HG03565 (cell line): ENCODE data around the gene FLNB.

Experiments used
- ATAC-seq: cut with Tn5 transposase; IDR thresholded peaks from one replicate; pipeline ENCODE4 v1.9.1; 2021; ENCODE audit warnings: mild to moderate bottlenecking, moderate library complexity; ENCODE audit not compliant: unreplicated experiment

The FLNB gene

DNA sequence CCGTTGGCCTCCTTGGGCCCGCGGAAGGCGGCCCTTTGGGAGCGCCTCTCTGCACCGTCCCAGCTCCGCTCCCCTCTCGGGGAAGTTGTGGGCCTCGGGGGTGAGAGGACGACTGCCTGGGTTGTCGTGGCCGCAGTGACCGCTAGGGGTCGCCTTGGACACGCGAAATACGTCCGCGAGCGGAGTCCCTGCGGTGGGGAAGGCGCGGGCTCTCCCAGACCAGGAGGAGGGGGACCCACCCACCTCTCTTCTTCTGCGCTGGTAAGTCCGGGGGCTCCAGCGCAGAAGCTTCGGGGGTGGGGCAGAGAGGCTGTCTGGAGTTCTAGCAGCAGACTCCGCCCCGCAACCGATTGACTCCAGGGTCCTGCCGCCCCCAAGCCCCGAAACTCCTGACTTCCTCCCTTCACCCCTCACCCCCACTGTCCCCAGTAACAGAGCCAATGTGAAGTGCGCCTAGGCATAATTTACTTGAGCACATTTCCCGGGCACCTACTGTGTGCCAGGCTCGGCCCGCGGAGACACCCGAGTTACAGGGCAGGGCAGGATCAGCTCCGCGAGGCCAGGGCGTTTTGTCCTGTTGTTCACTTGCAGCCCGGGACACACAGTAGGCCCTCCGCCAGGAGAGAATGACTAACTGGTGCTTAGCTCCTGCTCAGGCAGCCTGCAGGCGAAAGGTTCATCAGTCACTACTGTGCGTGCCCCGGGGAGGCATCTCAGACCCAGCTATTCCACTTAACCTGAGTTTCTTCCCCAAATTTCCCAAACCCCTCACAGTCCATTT is 169.7 kb downstream of the FLNB start:
- ATAC-seq = no peak

DNA sequence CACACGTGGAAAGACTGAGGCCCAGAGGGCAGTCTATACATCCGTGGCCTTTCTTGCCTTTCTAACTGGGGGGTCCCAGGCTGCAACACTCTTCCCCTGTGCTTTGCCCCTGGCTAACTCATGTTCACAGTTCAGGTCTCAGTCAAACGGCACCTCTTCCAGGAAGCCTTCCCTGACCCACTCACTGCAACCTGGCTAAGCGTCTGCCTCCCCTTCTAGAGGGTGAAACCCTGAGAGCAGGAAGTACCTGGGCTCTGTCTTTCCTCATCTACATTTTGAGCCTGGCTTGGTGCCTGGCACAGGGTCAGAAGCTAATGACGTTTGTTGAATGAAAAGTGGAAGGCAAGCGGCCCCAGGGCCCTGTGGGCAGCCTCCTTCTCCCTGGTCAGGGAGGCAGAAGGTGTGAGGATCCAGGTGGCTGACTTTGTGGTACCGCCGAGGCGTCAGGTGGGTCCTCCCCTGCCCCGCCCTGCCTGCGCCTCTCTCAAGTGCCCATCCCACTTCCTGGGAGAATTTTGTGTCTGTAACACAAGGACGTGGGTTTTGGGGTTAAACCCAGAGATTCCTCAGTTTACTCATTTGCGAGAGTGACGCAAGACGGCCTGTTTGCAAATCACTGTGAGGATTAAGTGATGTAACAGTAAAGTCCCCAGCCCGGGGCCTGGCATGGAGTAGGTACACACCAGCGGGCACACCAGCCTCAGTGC is 170.5 kb downstream of the FLNB start:
- no peak for ATAC-seq

DNA sequence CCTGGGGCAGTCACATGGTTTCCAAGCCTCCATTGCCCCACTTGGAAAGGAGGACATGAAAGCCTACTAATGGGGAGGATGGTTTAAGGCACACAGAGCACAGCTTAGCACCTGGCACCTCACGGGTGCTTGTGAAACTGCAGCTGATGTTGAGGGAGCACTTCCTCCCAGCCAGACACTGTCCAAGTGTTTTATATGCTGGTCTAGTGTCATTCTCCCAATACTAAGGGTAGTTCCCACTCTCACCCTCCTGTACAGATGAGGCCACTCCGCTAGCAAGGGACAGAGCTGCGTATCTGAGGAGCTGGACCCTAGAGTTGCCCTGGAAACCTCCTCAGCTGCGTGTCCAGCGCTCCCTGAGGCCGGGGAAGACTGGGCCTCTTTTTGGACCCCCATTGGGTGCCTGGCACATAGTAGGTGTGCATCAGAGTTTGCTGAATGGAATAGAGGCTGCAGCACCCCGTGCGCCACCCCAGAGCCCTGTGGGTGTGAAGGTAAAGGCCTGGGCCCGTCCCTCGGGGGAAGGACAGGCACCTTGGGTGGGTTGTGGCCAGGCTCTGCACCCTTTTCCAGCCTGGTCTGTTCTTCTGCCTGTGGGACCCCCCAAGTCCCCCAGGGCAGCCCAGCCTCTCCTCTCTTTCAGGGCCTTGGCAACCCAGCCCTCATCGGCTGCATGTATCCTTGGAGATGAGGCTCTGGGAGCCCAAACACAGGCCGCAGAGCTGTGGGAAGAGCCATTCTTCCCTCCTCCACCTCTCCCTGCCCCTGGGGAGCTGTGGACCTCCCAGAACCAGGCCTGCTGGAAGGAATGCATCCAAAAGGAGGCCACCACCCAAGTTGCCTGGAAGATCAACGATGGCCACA is 171.2 kb downstream of the FLNB start:
- no peak for ATAC-seq

DNA sequence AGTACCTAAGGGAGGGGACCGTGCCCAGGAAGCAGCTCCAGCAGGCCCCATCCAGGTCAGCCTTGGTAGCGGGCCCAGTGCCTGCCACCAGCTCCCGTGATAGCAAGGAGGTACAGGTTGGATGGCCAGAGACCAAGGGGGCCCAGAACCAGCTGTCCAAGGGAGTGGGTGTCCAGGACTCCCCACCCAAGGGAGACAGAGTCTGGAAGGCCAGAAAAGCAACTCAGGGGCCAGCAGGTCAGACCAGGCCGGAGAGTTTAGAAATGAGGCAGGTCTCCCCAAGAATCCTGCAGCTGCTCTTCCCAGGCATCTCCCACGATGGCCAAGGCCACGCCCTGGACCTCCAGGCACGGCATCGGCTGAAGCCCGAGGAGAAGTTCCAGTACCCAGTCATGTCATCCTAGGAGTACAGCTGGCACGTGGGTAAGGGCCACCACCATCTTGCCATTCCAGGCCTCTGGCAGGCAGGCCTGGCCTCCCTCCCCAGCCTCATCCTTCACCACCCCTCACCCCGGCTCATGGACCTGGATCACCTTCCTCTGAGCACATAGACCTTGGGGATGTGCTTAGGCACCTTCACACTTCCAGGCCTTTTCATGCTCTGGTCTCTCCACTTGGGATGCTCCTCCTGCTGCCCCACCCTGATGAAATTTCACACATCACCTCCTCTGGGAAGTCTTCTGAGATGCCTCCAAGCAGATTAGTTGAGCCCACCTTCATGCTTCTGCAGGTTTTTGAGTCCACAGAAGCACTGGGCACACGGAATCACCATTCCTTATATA is 172.1 kb downstream of the FLNB start:
- ATAC-seq = no peak

DNA sequence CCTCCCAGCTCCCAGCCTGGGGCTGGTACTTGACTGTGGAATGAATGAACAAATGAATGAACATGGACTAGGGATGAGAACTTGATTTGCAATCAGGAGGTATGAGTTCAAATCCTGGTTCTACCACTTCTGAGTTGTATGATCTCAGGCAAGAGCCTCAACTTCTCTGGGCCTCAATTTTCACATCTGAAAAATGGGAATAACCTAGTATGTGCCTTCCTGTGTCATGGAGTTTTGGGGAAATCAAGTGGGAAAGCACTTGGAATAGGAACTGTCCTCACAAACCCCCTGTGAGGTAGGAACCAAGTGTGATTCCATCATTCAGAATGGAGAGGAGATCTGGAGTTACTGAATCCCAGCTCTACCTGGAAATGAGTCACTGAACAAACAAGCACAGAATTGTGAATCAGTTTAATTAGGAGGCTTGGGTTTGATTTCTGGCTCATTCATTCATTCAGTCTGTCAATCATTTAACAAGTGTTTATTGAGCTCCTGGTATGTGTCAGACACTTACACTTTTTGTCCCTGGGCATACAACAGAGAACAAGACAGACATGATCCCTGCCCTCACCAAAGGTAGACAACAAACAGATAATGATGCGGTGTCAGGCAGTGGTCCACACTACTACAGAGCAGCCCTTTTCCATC is 172.8 kb downstream of the FLNB start:
- ATAC-seq = no peak

DNA sequence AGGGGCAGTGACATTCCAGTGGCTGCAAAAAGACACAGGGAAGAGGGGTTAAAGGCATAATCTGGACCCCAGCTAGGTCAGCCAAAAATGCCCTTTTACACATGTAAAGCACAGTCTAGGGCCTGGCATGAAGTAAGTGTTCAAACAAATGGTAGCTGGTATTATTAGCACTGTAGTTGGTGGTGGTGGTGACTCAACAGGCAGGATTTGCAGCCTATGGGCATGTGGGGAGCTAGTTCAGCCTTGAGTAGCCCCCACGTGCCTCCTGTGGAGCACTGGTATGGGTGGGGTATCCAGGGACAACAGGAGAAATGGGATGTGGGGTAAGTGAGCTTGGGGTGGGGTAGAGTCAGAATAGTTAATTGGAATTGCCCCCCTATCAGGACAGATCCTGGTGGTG is 175.0 kb downstream of the FLNB start:
- no peak for ATAC-seq

DNA sequence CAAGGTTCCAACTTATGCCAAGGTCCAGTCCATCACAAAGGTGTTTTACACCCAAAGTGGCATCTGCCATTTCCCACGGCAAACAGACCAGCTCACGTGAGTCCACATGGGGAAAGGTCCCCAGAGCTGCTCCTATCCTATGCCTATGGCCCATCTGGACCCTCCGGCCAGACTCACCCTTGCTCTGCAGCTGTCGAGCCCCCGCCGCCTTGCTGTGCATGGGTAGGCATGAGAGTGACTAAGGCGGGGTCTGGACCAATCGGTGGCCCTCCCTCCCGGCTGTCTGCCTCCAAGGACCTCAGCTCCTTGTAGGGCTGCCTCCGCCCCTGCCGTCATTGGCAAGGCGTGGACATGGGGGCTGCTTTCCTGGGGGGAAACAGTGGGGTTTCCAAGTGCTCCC is 175.7 kb downstream of the FLNB start:
- no peak for ATAC-seq

DNA sequence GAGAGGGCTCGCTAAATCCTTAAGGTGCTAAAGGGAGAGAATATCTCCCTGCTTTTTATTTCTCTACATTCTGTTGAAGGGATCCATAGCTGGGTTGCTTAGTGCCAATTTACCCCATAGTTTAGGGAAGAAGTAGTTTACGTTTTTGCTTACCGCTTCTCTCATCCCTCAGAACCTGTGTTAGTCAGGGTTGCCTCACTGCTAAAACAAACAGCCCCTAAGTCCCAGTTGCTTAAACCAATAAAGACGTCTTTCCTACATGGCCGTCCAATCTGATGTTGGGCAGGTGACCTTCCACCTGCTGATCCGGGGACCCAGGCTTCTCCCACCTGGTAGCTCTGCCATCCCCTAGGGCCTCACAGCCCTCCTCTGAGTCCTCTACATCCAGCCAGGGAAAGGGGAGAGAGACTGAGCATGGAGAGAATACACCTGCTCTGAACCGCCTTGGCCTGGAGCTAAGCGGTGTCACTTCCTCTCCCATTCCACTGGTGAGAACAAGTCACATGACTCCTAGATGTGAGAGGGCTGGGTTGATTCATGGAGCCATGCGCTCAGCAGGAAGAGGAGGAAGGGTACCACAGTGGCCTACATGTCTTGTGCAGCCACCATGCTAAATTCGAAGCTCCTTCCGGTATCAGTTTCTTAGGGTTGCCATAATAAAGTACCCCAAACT is 176.2 kb downstream of the FLNB start:
- ATAC-seq = no peak

DNA sequence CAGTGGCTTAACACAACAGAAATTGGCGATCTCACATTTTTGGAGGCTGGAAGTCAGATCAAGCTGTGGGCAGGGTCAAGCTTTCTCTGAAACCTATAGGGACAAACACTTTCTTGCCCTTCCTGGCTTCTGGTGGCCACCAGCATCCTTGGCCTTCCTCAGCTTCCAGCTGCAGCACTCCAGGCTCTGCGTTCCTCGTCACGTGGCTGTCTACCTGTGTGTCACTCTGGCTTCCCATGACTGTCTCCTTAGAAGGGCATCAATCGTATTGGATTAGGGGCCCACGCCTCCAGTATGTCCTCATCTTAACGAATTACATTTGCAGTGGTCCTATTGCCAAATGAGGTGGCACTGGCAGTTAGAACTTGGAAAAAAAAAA is 176.7 kb downstream of the FLNB start:
- ATAC-seq = no peak

DNA sequence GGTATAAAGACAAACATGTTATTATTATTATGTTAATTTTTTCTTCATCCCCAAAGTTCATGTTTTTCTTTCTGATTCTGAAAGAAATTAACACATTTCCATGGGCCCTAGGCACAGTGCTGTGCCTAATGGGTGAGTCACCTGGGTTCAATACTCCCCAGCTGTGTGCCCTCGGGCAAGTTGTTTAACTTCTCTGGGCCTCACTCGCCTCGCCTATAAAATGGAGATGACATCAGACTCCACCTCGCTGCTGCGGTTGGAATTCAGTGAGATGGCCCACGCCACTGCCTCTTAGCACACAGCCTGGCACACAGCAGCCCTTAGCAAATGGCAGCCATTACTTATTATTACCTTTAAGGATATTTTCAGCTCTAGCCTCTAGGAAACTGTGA is 179.9 kb downstream of the FLNB start:
- ATAC-seq = no peak

DNA sequence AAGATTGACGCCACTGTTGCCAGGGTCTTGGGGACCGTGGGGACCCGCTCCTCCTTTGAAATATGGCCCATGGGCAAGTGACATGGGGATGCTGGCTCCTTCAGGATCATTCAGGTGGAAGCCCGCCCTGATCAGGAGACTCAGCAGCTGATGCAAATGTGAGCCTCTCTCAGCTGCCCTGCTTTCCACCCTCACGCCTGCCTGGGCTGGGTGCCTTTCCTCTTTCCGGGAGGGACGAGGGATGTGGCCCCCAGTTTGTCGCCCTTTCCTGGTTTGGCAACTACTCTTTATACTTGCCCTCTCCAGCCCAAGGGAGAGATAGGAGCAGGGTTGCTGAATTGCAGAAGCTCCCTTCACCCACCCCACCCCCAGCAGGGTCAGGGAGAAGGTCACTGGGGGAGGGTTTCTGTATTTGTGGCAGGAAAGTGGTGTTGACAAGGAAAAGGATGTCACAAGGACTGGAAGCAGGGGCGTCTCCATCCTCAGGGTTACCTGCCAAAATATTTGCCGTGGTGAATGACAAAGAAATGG is 180.8 kb downstream of the FLNB start:
- no peak for ATAC-seq

DNA sequence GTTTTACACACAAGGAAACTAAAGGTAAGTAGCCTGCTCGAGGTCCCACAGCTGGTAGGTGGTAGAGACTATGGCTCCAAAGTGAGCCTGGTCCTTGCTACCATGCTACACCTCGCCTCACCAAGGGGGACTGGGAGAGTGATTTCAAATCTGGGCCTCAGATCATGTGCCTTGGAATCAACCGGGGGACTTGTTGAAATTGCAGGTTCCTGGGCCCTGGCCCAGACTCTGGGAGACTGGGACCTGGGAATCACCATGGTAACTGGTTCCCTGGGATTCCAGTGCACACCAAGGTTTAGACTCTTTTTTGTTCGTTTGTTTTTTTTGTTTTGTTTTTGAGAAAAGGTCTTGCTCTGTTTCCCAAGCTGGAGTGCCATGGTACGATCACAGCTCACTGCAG is 181.5 kb downstream of the FLNB start:
- ATAC-seq = no peak

DNA sequence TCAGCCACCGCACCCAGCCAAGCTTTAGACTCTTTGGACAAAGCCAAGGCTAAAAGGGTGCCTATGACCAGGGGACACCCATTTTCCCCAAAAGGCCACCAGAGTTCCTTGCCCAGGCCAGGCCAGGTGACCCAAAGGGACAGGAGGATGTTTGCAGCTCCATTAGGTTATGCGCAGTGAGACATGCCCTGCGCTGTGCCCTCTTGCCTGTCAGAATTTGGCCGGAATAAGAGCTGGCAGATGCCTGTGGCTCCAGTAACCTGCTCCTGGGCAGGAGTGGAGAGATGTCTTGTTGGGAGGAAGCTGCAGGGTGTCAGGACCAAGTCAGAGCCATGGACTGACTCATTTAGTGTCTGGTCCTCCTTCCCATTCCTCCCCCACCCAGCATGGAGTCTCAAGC is 182.1 kb downstream of the FLNB start:
- no peak for ATAC-seq

DNA sequence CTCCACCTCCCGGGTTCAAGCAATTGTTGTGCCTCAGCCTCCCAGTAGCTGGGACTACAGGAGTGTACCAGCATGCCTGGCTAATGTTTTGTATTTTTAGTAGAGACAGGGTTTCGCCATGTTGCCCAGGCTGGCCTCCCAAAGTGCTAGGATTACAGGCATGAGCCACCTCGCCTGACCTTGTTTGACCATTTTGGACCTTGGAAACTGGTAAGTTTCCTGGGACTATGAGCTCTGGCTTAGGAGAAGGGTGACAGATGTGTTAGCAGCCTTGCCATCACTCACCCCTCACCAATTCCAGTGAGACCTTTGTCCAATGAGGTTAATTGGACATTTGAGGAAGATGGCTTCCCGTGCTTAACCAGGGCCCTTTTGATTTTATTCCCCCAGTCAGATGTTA is 182.7 kb downstream of the FLNB start:
- no peak for ATAC-seq

DNA sequence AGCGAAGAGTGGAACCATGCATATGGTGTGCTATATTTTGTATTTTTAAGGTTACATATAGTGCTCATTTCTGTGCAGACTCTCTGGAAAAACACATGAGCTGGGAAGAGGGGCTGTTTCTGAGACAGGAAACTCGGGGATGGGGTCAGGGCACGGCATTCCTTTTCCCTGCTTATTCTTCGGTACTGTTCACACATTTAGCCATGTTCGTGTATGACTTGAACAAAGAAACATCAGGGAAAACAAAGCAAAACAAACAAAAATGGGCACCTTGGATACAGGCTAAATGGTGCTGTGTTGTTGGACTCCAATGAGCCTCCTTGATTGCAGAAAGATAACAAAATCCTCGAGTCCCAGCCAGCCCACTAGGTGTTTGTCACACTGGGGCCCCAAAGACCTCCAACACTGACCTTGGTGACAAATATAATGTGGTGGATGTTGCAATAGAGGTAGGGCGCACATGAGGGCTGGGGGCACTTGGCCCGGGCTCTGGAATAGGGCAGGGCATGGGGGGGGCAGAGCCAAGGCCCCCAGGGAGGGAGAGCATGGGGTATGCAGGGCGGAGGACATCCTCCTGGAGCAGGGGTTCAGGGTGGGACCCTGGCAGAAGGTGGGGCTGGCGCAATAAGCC is 183.3 kb downstream of the FLNB start:
- ATAC-seq = no peak

DNA sequence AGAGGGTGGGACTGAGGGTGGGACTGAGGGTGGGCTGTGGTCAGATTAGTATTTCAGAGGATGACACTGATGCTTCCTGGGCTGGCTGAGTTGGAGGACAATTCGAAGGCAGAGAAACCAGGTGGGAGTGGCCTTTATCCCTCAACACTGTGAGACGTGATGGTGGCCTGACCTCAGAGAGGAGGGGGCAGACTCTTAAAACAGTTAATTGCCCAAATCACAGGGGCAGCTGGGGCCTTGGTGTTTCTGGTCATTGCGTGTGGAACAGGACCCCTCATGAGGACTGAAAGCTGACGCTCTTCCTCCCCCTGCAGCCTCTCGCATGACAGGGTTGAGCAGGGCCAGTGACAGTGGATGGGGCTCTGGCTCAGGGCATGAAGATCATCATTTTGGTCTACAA is 183.8 kb downstream of the FLNB start:
- ATAC-seq = no peak

DNA sequence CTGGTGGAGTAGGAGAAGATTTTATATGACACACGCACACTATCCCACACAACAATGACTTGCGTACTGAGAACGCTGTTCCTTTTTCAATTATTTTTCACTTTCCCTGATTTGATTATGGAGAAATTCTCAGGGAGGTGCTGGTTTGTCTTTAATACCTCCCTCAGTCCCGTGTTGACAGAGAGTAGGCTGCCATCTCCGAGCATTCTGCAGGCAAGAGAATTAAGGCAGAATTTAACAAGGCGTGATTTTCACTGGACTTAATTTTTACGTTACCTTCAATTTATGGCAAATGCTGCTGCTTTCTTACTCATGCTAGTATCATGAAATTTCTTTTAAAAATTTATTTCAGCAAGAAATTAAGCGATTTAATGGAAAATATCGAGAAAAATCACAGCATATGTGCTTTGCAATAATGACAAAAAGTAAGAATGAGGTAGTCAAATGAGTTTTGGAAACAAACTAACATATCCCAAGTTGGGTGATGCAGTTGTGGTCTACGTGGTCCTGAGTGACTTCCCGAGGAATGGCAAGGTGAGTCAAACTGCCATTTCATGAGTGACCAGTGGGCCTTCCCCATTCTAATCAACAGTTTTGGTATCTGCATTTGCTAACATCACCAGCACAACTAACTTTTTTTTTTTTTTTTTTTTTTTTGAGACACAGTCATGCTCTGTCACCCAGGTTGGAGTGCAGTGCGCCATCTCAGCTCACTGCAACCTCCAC is 185.6 kb downstream of the FLNB start:
- ATAC-seq = no peak

DNA sequence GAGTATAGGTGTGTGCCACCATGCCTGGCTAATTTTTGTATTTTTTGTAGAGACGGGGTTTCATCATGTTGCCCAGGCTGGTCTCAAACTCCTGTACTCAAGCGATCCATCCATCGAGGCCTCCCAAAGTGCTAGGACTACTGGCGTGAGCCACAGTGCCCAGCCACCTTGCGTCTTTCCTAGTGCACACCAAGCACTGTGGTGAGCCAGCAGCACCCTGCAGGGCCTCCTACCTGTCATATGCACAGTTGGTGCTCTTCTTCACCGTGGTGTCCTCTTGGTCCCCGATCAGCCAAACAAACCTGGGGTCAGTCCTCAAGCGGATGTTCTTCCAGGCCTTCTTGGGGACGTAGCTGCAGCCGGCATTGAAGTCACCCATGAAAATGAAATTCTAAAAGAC is 189.4 kb downstream of the FLNB start:
- ATAC-seq = no peak

DNA sequence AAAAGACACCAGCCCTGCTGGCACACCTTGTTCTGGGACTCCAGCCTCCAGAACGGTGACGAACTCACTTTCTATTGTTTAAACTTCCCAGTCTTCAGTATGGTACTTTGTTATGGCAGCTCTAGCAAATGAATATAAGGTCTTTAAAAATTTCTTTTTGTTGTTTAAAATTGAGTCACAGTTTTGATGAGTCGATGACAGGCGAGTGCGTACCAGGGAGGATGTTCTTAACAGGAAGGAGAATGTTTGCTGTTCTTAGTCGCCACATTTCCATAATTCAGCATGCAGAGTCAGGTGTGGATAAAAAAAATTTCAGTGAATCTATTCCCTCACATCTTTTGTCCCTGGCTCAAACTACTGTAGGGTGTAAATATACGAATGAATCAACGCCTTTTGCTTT is 190.1 kb downstream of the FLNB start:
- ATAC-seq = no peak
